ENCODE results near the gene MVB12A. TPM values are rescaled to one million over a fixed set of nuclear protein-coding genes. Genes with fewer than 3 reads are reported as not detected.

MVB12A gene
- total and polyA plus RNA-seq, 8 donors = 41.7 to 59.5 (median 47.1) TPM

DNA sequence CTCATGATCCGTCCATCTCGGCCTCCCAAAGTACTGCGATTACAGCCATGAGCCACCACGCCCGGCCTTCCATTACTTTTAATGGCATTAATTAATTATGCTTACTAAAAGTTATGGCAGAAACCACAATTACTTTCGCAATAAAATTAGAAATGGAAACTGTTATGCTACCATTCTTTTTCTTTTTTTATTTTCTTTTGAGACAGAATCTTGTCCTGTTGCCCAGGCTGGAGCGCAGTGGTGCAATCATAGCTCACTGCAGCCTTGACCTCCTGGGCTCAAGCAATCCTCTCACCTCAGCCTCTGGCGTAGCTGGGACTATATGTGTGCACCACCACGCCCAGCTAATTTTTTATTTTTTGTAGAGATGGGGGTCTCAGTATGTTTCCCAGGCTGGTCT, 9.9 kb upstream of the MVB12A start:
- H3K9me3 ChIP-seq = no peaks in the 10 kb centered on the region
- ATAC-seq = no peak
- H3K4me1 ChIP-seq = peaks cover 0 to 46% of the 10 kb centered on the region in 2 donors
- H3K36me3 ChIP-seq = peaks cover 0 to 30% of the 10 kb centered on the region in 2 donors
- TF ChIP-seq, protein P1, sequence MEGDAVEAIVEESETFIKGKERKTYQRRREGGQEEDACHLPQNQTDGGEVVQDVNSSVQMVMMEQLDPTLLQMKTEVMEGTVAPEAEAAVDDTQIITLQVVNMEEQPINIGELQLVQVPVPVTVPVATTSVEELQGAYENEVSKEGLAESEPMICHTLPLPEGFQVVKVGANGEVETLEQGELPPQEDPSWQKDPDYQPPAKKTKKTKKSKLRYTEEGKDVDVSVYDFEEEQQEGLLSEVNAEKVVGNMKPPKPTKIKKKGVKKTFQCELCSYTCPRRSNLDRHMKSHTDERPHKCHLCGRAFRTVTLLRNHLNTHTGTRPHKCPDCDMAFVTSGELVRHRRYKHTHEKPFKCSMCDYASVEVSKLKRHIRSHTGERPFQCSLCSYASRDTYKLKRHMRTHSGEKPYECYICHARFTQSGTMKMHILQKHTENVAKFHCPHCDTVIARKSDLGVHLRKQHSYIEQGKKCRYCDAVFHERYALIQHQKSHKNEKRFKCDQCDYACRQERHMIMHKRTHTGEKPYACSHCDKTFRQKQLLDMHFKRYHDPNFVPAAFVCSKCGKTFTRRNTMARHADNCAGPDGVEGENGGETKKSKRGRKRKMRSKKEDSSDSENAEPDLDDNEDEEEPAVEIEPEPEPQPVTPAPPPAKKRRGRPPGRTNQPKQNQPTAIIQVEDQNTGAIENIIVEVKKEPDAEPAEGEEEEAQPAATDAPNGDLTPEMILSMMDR (IDR thresholded peaks at IDR 0.05) = no peak
- no peak overlapping the region for H3K27ac ChIP-seq
- no peak overlapping the region for H3K4me3 ChIP-seq
- DNase-seq = no peak
- no peaks in the 10 kb centered on the region for H3K27me3 ChIP-seq
- intact Hi-C loops (cut with DNase I) = no loop called here

DNA sequence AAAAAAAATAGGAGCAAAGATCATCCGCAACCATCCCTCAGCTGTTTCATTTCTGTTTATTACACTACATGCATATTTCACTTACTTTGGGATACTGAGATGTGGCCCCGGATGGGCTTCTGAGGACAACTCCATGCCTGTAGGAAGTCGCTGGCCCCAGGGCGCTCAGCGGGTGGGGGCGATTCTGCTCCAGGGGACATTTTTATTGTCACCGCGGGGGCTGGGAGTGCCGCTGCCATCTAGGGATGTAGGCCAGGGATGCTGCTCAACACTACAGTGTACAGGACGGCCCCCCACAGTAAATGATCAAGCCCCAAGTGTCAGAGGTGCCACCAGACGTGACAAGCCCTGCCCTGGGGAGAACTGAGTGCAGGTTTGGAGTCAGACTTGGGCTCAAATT, 8.0 kb upstream of the MVB12A start:
- intact Hi-C loops (cut with DNase I) = no loop called here
- no peak overlapping the region for H3K4me3 ChIP-seq
- peaks cover 0 to 36% of the 10 kb centered on the region in 2 donors for H3K36me3 ChIP-seq
- ATAC-seq (no peak), DNase-seq (no peak)
- TF ChIP-seq, protein P1 (IDR thresholded peaks at IDR 0.05) = no peak
- no peaks in the 10 kb centered on the region for H3K27me3 ChIP-seq
- no peaks in the 10 kb centered on the region for H3K9me3 ChIP-seq
- H3K4me1 ChIP-seq = peaks cover 0 to 35% of the 10 kb centered on the region in 2 donors
- peak overlapping the region in 1 of 2 donors; percentile 64 for H3K27ac ChIP-seq

DNA sequence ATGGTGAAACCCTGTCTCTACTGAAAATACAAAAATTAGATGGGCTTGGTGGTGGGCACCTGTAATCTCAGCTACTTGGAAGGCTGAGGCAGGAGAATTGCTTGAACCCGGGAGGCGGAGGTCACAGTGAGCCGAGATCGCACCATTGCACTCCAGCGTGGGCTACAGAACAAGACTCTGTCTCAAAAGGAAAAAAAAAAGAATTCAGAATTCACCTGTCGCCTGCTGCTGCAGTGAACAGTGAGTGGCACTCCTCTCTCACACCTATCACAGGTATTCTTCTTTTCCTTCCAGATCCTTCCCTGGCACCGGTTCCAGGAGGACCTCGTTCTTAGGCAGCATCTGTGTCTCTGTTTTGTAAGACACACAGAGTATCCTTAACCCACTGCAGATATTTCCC, 5.8 kb upstream of the MVB12A start:
- TF ChIP-seq, protein P1 (IDR thresholded peaks at IDR 0.05) = no peak
- DNase-seq (no peak), ATAC-seq (no peak)
- Histone ChIP-seq H3K9me3 (no peaks in the 10 kb centered on the region), H3K27me3 (no peaks in the 10 kb centered on the region), H3K27ac (no peak overlapping the region), H3K4me3 (no peak overlapping the region), H3K4me1 (peaks cover 3 to 24% of the 10 kb centered on the region in 2 donors), H3K36me3 (peaks cover 0 to 36% of the 10 kb centered on the region in 2 donors)
- intact Hi-C loops (cut with DNase I) = no loop called here

DNA sequence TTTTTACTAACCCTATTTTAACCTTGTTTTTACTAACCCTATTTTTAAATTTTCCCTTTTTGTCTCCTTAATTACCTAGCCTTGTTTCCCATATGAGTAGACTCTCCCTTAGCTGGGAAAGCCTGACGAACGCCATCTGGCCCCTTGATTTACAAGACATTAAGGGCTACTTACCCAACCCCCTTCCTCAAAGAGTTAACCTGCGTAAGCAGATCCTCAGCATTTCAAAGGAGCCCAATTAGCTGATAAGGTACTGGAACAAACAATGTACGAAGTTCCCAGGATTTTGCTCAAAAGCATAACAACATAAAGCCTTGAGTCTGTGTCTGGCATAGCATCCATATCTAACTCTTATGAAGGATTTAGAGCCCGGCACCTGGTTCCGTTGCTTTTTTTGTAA, 4.7 kb upstream of the MVB12A start:
- Histone ChIP-seq H3K4me3 (no peak overlapping the region), H3K27ac (no peak overlapping the region), H3K27me3 (no peaks in the 10 kb centered on the region), H3K36me3 (peaks cover 0 to 36% of the 10 kb centered on the region in 2 donors), H3K4me1 (peaks cover 5 to 26% of the 10 kb centered on the region in 2 donors), H3K9me3 (no peaks in the 10 kb centered on the region)
- TF ChIP-seq, protein P1 (IDR thresholded peaks at IDR 0.05) = no peak
- intact Hi-C loops (cut with DNase I) = no loop called here
- no peak for ATAC-seq
- no peak for DNase-seq

DNA sequence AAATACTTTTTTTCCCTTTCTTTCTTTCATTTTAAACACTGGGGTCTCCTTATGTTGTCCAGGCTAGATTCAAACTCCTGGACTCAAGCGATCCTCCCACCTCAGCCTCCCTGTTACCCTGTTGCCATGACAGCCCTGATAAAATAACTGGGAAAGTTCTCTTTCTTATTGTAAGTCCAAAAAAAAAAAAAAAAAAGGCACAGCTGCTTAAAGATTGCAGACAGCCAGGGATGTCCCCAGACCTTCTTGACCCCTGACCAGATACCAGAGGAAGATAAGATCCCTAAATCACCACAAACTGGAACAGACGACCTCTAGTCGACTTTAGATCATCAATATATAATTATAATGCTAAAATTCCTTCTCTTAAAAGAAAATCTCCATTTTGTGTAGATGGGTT, 1.1 kb upstream of the MVB12A start:
- H3K4me3 ChIP-seq = peak overlapping the region in 1 of 2 donors; percentile 84
- peaks cover 5 to 15% of the 10 kb centered on the region in 2 donors for H3K4me1 ChIP-seq
- intact Hi-C loops (cut with DNase I) = no loop called here
- no peaks in the 10 kb centered on the region for H3K27me3 ChIP-seq
- DNase-seq = no peak
- TF ChIP-seq, protein P1 (IDR thresholded peaks at IDR 0.05) = no peak
- peak overlapping the region in 1 of 2 donors; percentile 87 for H3K27ac ChIP-seq
- H3K36me3 ChIP-seq = peaks cover 0 to 25% of the 10 kb centered on the region in 2 donors
- H3K9me3 ChIP-seq = no peaks in the 10 kb centered on the region
- no peak for ATAC-seq

All from left lung (tissue), 10 donors.